ENCODE measurements around the gene TBL1X.
A peak's percentile ranks its signal among the peaks of the same experiment; 100 is the strongest.

Gene TBL1X

GRCh38 chrX:9619133-9619532 is 154.3 kb downstream of the TBL1X start:
- DNase-seq, result no peak

- DNase-seq, result no peak
Measured at GRCh38 chrX:9619581-9619980, 154.7 kb downstream of the TBL1X start.

GRCh38 chrX:9622128-9622527 is 157.3 kb downstream of the TBL1X start:
- DNase-seq, result no peak

GRCh38 chrX:9626379-9626778 is 161.5 kb downstream of the TBL1X start:
- no peak for DNase-seq

- no peak for DNase-seq
Measured at GRCh38 chrX:9627922-9628321, 163.1 kb downstream of the TBL1X start.

GRCh38 chrX:9628779-9629493 is 164.1 kb downstream of the TBL1X start:
- no peak for DNase-seq

- DNase-seq, result no peak
Measured at GRCh38 chrX:9634551-9634950, 169.7 kb downstream of the TBL1X start.

- DNase-seq, result peak in 19 of 51 donors; percentile 1 to 30 (median 9)
Measured at GRCh38 chrX:9635368-9635767, 170.5 kb downstream of the TBL1X start.

GRCh38 chrX:9635803-9636202 is 170.9 kb downstream of the TBL1X start:
- no peak for DNase-seq

GRCh38 chrX:9638871-9639270 is 174.0 kb downstream of the TBL1X start:
- no peak for DNase-seq

- no peak for DNase-seq
Measured at GRCh38 chrX:9642270-9642995, 177.6 kb downstream of the TBL1X start.

- no peak for DNase-seq
Measured at GRCh38 chrX:9643807-9644206, 178.9 kb downstream of the TBL1X start.

GRCh38 chrX:9644335-9644734 is 179.5 kb downstream of the TBL1X start:
- peak in 6 of 51 donors; percentile 1 to 17 (median 3) for DNase-seq

- peak in 19 of 51 donors; percentile 0 to 33 (median 6) for DNase-seq
Measured at GRCh38 chrX:9646471-9647224, 181.8 kb downstream of the TBL1X start.

- peak in 15 of 51 donors; percentile 0 to 33 (median 9) for DNase-seq
Measured at GRCh38 chrX:9647431-9647830, 182.6 kb downstream of the TBL1X start.

GRCh38 chrX:9650091-9650490 is 185.2 kb downstream of the TBL1X start:
- DNase-seq, result peak in 5 of 51 donors; percentile 1 to 5 (median 1)

- peak in 8 of 51 donors; percentile 0 to 16 (median 8) for DNase-seq
Measured at GRCh38 chrX:9651737-9652136, 186.9 kb downstream of the TBL1X start.

- DNase-seq, result no peak
Measured at GRCh38 chrX:9654929-9655328, 190.1 kb downstream of the TBL1X start.

- peak in 18 of 51 donors; percentile 0 to 45 (median 6) for DNase-seq
Measured at GRCh38 chrX:9656277-9656676, 191.4 kb downstream of the TBL1X start.

- no peak for DNase-seq
Measured at GRCh38 chrX:9656871-9657270, 192.0 kb downstream of the TBL1X start.

- DNase-seq, result no peak
Measured at GRCh38 chrX:9657590-9658256, 192.9 kb downstream of the TBL1X start.

- DNase-seq, result no peak
Measured at GRCh38 chrX:9658409-9658808, 193.6 kb downstream of the TBL1X start.

Measured in hypothalamus (tissue), 51 donors.